Measurements from ENCODE around the gene RIN1. TPM values are rescaled to one million over a fixed set of nuclear protein-coding genes. Genes with fewer than 3 reads are reported as not detected.

RIN1 gene
- total and polyA plus RNA-seq, 2 of the 13 experiments (the other 11 are each of a cell fraction or from before 2014, with no cell fraction given), result 2.4 to 4.1 TPM

DNA sequence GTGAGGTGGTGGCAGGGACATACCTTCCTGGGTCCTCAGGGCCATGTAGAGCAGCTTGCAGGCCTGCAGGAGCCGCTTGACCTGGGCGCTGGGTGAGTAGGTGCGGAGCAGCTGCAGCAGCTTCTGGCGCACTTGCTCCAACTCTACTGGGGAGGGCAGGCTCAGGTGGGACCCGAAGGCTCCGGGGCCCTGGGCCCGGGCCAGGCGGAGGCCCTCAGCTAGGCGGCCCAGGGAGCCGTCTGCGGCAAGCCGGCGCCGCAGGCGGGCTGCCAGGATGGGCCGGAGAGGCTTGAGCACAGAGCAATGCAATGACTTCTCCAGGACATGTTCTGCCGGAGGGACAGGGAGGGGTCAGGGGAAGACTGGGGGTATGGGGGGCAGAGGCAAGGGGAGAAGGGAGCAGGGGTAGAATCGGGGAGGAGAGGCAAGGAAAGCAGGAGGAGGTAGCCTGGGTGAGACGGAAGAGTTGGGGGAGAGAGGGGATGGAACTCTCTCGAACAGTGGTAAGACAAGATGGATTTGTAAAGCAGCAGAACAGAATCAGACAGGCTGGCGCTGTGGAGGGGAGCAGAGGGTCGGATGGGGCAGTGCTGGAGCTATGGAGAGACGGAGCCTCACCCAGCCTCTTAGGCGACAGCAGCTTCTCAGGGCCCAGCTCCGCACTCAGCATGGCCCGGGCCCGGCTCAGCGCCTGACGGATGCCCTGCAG, 2.2 kb downstream of the RIN1 start:
- Histone ChIP-seq H3K36me3 (replicated peaks in 1 of 2; ENCODE audit: control insufficient read depth in 1 of 2, insufficient read depth in 2 of 2, low read length in 2 of 2) (peaks cover 2% of the 10 kb centered on the region in 2 experiments; a peak in 2 of 5 replicates), H3K4me1 (ENCODE audit: insufficient read depth, low read length) (peaks cover 31% of the 10 kb centered on the region), H3K27ac (ENCODE audit: extremely low read length, insufficient read depth, low read length) (no peak overlapping the region), H3K9ac (ENCODE audit: insufficient read depth, low read depth, low read length) (no peak overlapping the region), H3K79me2 (ENCODE audit: insufficient read depth, low read length) (no peaks in the 10 kb centered on the region), H3K4me3 (replicated peaks in 1 of 3; ENCODE audit: insufficient read depth in 1 of 3, low read depth in 2 of 3, low read length in 3 of 3) (no peak overlapping the region), H3K9me3 (ENCODE audit: low read length) (no peaks in the 10 kb centered on the region), H4K20me1 (ENCODE audit: insufficient read depth, low read length) (no peaks in the 10 kb centered on the region), H3K27me3 (ENCODE audit: control insufficient read depth in 1 of 2, insufficient read depth in 2 of 2, low read length in 2 of 2) (no peaks in the 10 kb centered on the region), H3K4me2 (ENCODE audit: low read depth, low read length) (no peak overlapping the region), H2AFZ (ENCODE audit: low read length) (no peak overlapping the region)
- TF ChIP-seq, protein P1, sequence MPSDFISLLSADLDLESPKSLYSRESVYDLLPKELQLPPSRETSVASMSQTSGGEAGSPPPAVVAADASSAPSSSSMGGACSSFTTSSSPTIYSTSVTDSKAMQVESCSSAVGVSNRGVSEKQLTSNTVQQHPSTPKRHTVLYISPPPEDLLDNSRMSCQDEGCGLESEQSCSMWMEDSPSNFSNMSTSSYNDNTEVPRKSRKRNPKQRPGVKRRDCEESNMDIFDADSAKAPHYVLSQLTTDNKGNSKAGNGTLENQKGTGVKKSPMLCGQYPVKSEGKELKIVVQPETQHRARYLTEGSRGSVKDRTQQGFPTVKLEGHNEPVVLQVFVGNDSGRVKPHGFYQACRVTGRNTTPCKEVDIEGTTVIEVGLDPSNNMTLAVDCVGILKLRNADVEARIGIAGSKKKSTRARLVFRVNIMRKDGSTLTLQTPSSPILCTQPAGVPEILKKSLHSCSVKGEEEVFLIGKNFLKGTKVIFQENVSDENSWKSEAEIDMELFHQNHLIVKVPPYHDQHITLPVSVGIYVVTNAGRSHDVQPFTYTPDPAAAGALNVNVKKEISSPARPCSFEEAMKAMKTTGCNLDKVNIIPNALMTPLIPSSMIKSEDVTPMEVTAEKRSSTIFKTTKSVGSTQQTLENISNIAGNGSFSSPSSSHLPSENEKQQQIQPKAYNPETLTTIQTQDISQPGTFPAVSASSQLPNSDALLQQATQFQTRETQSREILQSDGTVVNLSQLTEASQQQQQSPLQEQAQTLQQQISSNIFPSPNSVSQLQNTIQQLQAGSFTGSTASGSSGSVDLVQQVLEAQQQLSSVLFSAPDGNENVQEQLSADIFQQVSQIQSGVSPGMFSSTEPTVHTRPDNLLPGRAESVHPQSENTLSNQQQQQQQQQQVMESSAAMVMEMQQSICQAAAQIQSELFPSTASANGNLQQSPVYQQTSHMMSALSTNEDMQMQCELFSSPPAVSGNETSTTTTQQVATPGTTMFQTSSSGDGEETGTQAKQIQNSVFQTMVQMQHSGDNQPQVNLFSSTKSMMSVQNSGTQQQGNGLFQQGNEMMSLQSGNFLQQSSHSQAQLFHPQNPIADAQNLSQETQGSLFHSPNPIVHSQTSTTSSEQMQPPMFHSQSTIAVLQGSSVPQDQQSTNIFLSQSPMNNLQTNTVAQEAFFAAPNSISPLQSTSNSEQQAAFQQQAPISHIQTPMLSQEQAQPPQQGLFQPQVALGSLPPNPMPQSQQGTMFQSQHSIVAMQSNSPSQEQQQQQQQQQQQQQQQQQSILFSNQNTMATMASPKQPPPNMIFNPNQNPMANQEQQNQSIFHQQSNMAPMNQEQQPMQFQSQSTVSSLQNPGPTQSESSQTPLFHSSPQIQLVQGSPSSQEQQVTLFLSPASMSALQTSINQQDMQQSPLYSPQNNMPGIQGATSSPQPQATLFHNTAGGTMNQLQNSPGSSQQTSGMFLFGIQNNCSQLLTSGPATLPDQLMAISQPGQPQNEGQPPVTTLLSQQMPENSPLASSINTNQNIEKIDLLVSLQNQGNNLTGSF (CRISPR knock-in tag; IDR thresholded peaks at IDR 0.05), result no peak
- no peak for TF ChIP-seq ZNF530 (CRISPR knock-in tag; IDR thresholded peaks at IDR 0.05; ENCODE audit: low read depth)
- TF ChIP-seq ZNF607 (CRISPR knock-in tag; IDR thresholded peaks at IDR 0.05; ENCODE audit: borderline replicate concordance), result no peak
- TF ChIP-seq, protein P2, sequence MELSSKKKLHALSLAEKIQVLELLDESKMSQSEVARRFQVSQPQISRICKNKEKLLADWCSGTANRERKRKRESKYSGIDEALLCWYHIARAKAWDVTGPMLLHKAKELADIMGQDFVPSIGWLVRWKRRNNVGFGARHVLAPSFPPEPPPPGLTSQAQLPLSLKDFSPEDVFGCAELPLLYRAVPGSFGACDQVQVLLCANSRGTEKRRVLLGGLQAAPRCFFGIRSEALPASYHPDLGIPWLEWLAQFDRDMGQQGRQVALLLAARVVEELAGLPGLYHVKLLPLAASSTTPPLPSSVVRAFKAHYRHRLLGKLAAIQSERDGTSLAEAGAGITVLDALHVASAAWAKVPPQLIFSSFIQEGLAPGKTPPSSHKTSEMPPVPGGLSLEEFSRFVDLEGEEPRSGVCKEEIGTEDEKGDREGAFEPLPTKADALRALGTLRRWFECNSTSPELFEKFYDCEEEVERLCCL (CRISPR knock-in tag; IDR thresholded peaks at IDR 0.05; ENCODE audit: borderline replicate concordance), result no peak
- TF ChIP-seq MBNL3 (CRISPR knock-in tag; conservative IDR thresholded peaks at IDR 0.05), result no peak
- no peak for TF ChIP-seq REL (CRISPR knock-in tag; conservative IDR thresholded peaks at IDR 0.05)
- TF ChIP-seq SRSF1 (optimal IDR thresholded peaks at IDR 0.05; ENCODE audit: low read depth, low read length), result no peak
- no TSS peak for BruUV-seq (replicated peaks)
- intact Hi-C loops (cut with micrococcal nuclease; ENCODE audit: unreplicated experiment) (no loop called here), in situ Hi-C loops (cut with HindIII; ENCODE audit: extremely low pct_ligation_motif_present, low pct_unique_long_range_greater_than_20kb) (no loop called here)
- ChIA-PET POLR2A (interaction anchor here (3.6 kb wide), 1 partner anchor 22 kb away, joined by 59 read pairs; no protein-coding TSS in a partner anchor), CTCF (ENCODE audit: low intra/inter-chr PET ratio, low total read pairs) (no interaction called here)
- no peak for FAIRE-seq
- no peak for DNase-seq (ENCODE audit: low spot score)
- WGBS (ENCODE audit: low lambda C conversion rate), result 93% methylated on average over 25 of the region's 29 CpGs
- no peak for ATAC-seq

All from HepG2 (cell line).